ENCODE data around the gene TMEM170A. TPM values are rescaled to one million over a fixed set of nuclear protein-coding genes. Genes with fewer than 3 reads are reported as not detected.

The TMEM170A gene
- total and polyA plus RNA-seq, 3 donors from 2014 or later = 42.2 to 54.2 (median 44.3) TPM

GRCh38 chr16:75477680-75478473 lies 13.4 kb upstream of the TMEM170A start:
- Histone ChIP-seq H3K36me3 (ENCODE audit: low read depth, missing control alignments) (no peaks in the 10 kb centered on the region), H3K27me3 (no peaks in the 10 kb centered on the region), H3K27ac (no peak overlapping the region), H3K4me1 (no peaks in the 10 kb centered on the region), H3K4me3 (no peak overlapping the region), H3K9me3 (no peaks in the 10 kb centered on the region)
- TF ChIP-seq CTCF (IDR thresholded peaks at IDR 0.05) (no peak), POLR2A (IDR thresholded peaks at IDR 0.05) (no peak)
- WGBS, 2 donors = 34 to 41% methylated on average over 4 of the region's 4 CpGs
- intact Hi-C loops (cut with DNase I; ENCODE audit: low total_unique reads) = no loop called here
- DNase-seq = no peak

DNA sequence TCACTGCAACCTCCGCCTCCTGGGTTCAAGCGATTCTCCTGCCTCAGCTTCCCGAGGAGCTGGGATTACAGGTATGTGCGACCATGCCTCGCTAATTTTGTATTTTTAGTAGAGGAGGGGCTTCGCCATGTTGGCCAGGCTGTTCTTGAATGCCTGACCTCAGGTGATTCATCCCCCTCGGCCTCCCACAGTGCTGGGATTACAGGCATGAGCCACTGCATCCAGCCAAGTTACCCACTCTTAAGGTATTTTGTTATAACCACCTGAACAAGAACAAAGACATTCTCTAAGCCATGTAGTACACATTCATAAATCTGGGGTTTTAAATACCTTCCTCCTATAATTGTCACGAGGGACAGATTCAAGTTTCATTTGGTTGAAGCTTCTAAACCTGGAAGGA lies 12.3 kb upstream of the TMEM170A start:
- intact Hi-C loops (cut with DNase I; ENCODE audit: low total_unique reads) = no loop called here

GRCh38 chr16:75475420-75475847 lies 10.9 kb upstream of the TMEM170A start:
- 89 to 94% methylated on average over 2 of the region's 2 CpGs for WGBS, 2 donors
- intact Hi-C loops (cut with DNase I; ENCODE audit: low total_unique reads) = no loop called here
- DNase-seq = no peak

More for the DNA sequence above, 12.3 kb upstream of the TMEM170A start:
- 86 to 89% methylated on average over 8 of the region's 8 CpGs for WGBS, 2 donors
- Histone ChIP-seq H3K27ac (no peak overlapping the region), H3K9me3 (no peaks in the 10 kb centered on the region), H3K36me3 (ENCODE audit: low read depth, missing control alignments) (no peaks in the 10 kb centered on the region), H3K4me3 (no peak overlapping the region), H3K4me1 (no peaks in the 10 kb centered on the region), H3K27me3 (no peaks in the 10 kb centered on the region)
- TF ChIP-seq POLR2A (IDR thresholded peaks at IDR 0.05) (no peak), CTCF (IDR thresholded peaks at IDR 0.05) (no peak)
- no peak for DNase-seq

GRCh38 chr16:75472908-75473877 lies 8.7 kb upstream of the TMEM170A start:
- WGBS, 2 donors = 91 to 94% methylated on average over 17 of the region's 17 CpGs
- no peak for DNase-seq

More at GRCh38 chr16:75475420-75475847, 10.9 kb upstream of the TMEM170A start:
- H3K4me1 ChIP-seq = no peaks in the 10 kb centered on the region
- no peaks in the 10 kb centered on the region for H3K27me3 ChIP-seq
- no peaks in the 10 kb centered on the region for H3K36me3 ChIP-seq (ENCODE audit: low read depth, missing control alignments)
- no peak overlapping the region for H3K4me3 ChIP-seq
- no peak for TF ChIP-seq CTCF (IDR thresholded peaks at IDR 0.05)
- TF ChIP-seq POLR2A (IDR thresholded peaks at IDR 0.05) = no peak
- no peaks in the 10 kb centered on the region for H3K9me3 ChIP-seq
- no peak overlapping the region for H3K27ac ChIP-seq

More at GRCh38 chr16:75472908-75473877, 8.7 kb upstream of the TMEM170A start:
- Histone ChIP-seq H3K4me1 (no peaks in the 10 kb centered on the region), H3K27me3 (no peaks in the 10 kb centered on the region), H3K36me3 (ENCODE audit: low read depth, missing control alignments) (no peaks in the 10 kb centered on the region), H3K4me3 (no peak overlapping the region), H3K9me3 (no peaks in the 10 kb centered on the region), H3K27ac (no peak overlapping the region)
- intact Hi-C loops (cut with DNase I; ENCODE audit: low total_unique reads) = loop anchor here (5.0 kb wide), 1 partner anchor 289 kb away; no protein-coding TSS in a partner anchor
- no peak for TF ChIP-seq CTCF (IDR thresholded peaks at IDR 0.05)
- TF ChIP-seq POLR2A (IDR thresholded peaks at IDR 0.05) = no peak
